GM10266 (cell line): ENCODE data around the gene LRRC74B.
"Not testable (repeated sequence)": the region's sequence is repeated elsewhere in the genome, so short reads cannot be mapped to it uniquely, and the experiment has no call there.

ENCODE experiments used
- DNase-seq: peaks from one replicate; pipeline ENCODE4 v3.0.0; 2012; ENCODE audit errors: extremely low spot score
- TF ChIP-seq, protein P1 (sequence below): IDR thresholded peaks from 2 replicates; pipeline ENCODE4 v1.5.1; 2012; ENCODE audit warnings: mild to moderate bottlenecking, low read depth; ENCODE audit not compliant: control insufficient read depth, insufficient read depth; ENCODE audit errors: missing control alignments

Gene LRRC74B

DNA sequence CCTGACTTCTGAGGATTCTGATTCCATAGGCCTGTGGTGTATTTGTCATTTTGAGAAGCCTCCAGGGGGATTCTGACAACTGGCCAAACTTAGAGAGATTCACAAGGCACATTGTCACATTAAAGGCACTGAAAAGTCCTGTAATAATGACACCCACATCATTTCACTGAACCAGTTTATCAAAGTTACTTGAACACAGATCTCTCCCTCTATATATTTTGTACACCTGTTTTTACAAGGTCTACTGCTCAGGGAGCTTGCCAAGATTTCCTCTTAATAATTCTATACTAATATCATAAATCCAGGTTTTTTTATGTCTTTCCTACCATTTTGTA is 50.0 kb downstream of the LRRC74B start:
- DNase-seq: no peak
- TF ChIP-seq, protein P1, sequence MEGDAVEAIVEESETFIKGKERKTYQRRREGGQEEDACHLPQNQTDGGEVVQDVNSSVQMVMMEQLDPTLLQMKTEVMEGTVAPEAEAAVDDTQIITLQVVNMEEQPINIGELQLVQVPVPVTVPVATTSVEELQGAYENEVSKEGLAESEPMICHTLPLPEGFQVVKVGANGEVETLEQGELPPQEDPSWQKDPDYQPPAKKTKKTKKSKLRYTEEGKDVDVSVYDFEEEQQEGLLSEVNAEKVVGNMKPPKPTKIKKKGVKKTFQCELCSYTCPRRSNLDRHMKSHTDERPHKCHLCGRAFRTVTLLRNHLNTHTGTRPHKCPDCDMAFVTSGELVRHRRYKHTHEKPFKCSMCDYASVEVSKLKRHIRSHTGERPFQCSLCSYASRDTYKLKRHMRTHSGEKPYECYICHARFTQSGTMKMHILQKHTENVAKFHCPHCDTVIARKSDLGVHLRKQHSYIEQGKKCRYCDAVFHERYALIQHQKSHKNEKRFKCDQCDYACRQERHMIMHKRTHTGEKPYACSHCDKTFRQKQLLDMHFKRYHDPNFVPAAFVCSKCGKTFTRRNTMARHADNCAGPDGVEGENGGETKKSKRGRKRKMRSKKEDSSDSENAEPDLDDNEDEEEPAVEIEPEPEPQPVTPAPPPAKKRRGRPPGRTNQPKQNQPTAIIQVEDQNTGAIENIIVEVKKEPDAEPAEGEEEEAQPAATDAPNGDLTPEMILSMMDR: no peak

DNA sequence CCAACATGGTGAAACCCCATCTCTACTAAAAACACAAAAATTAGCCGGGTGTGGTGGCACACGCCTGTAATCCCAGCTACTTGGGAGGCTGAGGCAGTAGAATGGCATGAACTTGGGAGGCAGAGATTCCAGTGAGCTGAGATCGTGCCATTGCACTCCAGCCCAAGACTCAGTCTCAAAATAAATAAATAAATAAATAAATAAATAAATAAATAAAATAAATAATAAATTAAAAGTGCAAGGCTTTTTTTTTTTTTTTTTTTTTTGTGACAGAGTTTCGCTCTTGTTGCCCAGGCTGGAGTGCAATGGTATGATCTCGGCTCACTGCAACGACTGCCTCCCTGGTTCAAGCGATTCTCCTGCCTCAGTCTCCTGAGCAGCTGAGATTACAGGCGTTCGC is 51.1 kb downstream of the LRRC74B start:
- DNase-seq: not testable (repeated sequence)

DNA sequence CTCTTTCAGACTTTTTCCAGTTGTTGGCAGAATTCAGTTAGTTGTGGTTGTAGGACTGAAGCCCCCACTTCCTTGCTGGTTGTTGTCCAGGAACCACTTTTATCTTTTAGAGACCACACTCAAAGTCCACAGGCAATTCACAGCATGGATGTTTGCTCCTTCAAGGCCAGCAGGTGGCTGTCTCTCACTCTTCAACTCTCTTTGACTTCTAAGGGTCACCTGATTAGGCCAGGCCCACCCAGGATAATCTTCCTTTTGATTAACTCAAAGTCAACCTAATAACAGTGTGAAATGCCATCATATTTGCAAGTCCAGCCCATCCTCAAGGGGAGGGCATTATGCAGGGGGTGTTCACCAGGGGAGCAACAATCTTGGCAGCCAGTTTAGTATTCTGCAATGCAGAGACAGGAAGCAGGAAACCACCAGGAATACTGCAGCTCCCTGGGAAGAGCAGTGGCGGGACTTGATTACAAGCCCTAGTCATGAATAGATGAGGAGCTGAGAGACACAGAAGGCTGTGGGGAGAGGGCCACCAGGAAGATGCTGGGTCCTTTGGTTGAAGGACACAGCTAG is 52.4 kb downstream of the LRRC74B start:
- DNase-seq: no peak
- TF ChIP-seq, protein P1: peak; percentile 17

DNA sequence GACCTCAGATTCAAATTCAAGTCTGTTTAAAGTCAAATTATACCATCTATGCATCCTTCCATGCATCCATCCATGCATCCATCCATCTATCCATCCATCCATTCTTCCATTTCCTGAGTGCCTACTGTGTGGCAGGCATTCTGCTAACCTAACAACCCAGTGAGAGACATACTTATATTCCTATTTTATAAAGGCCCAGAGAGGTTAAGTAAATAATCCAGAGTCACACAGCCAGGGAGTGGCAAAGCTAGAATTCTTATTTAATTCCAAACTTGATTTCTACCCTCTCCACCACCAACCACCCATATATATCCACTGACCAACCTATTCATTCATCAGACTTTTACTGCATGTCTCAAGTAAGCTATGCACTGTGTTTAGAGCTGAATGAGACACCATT is 53.8 kb downstream of the LRRC74B start:
- TF ChIP-seq, protein P1: no peak
- no peak for DNase-seq

DNA sequence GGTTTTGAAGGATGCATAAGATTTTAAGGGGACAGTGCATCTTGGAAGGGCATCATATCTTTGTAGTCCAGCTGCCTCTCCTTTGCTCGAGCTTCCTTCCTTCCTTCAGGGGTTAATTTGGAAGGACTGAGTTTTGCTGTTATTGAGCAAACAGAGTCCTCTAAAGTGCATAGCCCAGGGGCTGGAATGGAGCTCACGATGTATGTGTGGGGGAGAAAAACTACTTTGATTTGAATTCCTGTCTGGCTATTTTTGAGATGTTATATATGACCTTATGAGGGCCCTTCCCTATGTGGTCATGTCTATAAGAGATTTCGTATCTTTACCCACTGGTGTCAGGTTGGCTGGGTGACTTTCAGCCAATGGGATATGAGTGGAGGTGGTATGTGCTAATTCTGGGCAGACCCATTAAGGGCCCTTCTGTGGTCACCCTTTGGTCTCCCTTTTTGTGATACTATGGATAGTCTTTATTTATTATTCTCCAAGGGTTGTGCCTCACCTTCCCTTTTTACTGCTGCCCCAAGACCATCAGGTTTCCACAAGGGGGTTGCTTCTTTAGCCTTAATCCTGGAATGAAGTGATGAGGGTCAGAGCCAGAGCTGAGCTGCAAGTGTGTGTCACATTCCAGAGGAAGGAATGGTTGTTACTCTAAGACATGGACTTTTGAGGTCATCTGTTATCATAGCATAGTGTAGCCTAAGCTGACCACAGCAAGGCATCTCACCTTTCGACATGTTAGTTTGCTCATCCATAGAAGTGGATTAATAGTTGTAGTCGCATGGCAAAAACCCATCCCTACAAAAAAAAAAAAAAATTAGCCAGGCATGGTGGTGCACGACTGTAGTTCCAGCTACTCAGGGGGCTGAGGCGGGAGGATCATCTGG is 54.6 kb downstream of the LRRC74B start:
- TF ChIP-seq, protein P1: no peak
- DNase-seq: no peak

DNA sequence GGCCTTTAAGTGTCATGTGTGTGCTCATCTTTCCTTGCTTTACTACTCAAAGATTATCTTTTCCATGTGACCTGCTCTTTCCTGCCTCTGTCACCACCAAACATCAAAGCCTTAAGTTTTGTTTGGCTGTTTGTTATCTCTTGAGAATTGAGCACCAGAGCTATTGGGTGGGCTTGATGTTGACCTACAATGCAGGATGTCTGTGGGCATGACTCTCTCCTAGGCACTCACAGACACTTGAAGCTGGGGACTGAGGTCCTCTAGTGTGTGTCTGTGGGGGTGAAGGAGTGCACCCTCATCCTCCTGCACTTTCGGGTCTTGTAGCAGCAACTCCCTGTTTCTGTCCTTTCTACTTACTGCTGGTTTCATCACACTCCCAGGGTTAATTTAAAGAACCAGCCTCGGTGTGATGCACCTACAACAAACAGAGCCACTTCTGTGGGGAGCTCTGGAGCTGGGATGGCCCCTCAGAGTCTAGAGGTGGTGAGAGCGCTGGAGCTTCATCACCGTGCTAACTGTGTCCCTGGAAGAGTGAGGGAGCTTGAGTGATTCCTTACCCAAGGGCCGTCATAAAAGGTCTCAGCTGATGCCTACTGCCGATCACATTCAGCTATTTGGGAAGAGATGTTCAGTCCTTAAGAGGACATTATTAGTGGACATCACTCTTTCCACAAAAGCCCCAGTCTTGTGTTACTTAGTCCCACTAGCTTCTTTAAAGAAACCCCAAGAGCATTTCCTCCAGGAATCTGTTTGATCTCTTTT is 56.3 kb downstream of the LRRC74B start:
- TF ChIP-seq, protein P1: no peak
- no peak for DNase-seq

DNA sequence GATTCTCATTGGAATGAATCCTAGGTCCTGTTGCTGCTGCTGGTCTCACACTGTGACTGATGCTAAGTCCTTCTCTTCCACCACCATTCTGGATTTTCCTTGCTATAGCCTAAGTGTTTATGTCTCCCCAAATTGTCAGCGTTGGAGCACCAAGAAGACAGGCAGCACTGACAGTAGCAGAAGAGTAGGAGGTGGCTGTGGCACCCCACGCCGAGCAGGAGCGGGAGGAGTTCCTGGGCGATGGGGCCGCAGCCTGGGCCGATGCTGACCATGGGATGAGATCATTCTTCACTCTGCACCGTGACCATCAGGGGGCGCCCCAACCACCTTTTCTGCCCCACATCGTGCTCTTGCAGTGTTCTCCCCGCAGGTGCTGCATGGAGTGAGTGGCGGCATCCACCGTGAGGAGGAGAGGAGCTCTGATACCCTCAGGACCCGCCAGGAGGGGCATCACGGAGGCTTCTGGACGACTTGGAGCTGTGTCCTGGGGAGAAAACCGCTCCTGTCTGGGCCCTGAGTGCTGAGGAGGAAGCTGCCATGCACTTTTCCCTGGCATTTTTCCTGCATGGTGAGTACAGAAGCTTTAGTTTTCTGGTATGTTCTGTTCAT is 57.0 kb downstream of the LRRC74B start:
- TF ChIP-seq, protein P1: peak; percentile 87

More for the DNA sequence above, 57.0 kb downstream of the LRRC74B start:
- DNase-seq: peak; percentile 84
